CMK (cell line): ENCODE results near the gene EDN3.
"Not testable (repeated sequence)": the region's sequence is repeated elsewhere in the genome, so short reads cannot be mapped to it uniquely, and the experiment has no call there.

Source experiments
- DNase-seq: peaks from one replicate; pipeline ENCODE4 v3.0.0-alpha.2; 2010; ENCODE audit warnings: low read depth

The EDN3 gene

DNA sequence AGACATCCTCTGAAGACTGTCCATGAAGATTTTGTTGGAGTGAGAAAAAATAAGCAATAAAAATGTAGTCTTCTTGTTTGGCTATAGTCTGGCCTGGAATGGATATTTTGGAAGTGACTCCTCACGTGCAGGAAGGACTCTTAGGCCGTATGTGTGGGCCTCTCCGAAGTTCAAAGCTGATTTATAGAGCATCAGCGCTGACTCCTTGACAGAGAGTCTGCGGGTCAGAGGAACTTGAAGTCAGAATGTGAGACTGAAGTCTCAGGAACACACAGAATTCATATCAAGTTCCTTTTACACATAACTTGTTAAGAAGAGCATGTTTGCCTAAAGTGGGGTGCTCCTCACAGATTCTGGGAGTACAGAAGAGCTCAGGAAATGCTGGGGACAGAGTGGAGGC is 36.1 kb downstream of the EDN3 start:
- no peak for DNase-seq

DNA sequence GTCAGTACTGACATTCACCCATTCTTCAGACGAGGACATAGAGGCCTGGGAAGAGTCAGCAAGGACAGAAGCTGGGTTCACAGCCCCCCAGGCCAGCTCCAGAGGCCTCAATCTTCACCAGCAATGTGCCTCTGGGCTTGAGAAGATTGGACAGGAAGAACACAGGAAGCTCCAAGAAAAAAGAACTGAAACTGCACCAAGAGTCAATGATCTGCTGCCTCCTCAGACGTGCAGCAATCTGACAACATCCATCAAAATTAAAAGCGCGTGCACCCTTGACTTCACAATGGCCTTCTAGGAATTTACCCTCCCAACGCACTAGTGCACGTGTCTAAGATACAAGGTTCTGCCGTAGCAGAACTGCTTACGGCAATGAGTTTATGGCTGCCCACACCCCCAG is 38.0 kb downstream of the EDN3 start:
- DNase-seq = not testable (repeated sequence)

DNA sequence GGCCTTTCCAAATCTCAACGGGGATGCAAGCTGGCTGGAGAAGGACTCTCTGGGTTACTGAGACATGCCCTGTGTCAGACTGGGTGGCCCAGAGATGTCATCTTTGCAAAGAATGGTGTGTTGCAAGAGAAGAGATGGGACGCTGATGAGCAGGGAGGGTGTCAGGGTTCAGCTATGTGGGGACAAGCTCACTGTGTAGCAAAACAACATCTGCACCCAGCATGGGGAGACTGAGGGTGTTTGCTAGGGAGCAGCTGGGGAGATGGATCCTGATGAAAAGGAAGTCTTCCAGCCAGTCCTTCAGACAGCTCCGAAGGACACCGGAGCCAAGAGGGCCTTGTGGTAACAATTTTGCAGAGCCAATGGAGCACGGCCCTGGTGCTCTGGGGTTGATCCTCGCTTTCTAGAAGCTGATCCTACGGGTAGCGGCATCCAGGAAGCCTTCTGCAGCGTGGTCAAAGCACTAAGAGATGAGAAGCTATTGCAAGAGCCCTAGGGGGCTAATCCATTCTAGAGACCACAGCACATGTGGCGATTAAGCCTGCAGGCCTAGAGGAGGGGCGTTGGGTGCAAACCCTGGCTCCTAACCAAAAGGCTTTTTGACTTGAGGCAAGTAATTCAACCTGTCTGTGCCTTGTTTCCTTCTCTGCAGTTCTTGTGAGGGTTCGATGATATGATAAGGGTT is 39.9 kb downstream of the EDN3 start:
- no peak for DNase-seq

DNA sequence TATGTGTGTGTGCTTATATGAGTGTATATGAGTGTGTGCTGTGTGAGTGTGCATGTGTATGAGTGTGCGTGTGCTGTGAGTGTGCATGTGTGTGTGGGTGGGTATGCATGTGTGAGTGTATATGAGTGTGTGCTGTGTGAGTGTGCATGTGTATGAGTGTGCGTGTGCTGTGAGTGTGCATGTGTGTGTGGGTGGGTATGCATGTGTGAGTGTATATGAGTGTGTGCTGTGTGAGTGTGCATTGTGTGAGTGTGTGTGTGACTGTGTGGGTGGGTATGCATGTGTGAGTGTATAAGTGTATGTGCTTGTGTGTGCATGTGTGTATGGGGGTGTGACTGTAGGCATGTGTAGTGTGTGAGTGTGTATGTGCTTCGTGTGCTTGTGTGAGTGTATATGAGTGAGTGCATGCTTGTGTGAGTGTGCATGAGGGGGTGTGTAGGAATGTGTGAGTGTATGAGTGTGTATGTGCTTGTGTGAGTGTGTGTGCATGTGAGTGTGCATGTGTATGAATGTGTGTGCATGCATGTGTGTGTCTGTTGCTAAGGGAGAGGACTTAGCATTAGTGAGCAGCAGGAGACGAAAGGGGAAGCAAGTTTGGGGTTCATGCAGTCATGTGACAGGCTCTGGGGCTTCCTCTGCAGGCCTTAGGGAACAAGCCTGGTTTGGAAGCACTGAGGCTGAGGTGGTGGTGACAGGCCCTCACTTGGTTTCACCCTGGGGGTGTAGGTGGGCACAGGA is 41.0 kb downstream of the EDN3 start:
- not testable (repeated sequence) for DNase-seq

DNA sequence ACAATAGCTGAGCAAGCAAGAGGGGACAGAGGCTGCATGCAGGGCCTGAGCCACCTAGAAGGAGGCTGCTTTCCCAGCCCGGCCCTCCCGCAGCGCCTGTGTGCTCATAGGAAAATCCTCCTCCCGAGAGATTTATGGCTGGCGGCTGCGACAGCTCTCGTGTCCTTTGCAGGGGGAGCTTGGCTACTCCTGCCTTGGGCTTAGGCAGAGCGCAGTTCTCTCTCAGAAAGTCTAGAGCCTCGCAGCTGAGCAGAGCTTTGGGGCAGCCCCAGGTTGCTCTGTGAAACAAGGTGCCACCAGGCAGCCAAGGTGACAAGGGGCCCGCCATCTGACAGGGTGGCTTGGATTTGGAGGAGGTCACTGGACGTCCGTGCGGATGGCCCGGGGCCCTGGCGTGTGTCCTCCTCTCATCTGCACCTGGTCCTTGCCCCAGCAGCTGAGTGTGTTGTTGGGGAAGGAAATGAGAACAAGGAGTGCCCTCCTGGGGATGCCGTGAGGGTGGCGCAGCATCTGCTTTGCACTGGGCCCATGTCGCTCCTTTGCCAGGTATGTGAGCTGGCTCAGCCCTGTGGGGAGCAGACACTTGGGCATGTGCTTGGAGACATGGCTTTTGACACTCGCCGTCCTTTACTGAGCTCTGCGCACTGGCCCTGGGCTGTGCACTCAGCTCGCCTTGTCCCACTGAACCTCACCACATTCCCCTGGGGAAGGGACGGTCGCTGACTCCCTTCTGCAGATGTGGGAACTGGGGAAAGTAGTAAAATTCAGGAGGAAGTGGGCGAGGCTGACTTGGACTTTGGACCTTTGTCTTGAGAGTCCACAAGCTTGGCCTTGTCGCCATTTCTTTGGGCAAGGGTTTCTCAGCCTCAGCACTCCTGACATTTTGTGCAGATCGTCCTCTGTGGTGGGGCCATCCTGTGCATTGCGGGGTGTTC is 41.9 kb downstream of the EDN3 start:
- no peak for DNase-seq

DNA sequence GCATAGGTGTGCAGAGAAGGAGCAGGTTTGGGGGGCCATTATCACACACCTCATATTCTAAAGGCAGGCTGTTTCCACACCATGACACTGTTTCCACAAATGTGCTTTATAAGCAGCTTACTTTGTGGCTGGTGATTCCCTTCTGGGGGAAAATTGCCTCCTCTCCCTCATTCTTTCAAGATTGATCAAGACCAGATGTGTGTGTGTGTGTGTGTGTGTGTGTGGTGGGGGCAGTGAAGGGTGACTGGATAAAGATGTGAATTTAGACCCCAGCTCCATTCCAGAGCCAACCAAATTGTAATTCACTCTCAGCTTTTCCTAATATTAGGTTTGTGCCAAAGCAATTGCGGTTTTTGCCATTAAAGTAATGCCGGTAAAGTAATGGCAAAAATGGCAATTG is 45.6 kb downstream of the EDN3 start:
- no peak for DNase-seq

DNA sequence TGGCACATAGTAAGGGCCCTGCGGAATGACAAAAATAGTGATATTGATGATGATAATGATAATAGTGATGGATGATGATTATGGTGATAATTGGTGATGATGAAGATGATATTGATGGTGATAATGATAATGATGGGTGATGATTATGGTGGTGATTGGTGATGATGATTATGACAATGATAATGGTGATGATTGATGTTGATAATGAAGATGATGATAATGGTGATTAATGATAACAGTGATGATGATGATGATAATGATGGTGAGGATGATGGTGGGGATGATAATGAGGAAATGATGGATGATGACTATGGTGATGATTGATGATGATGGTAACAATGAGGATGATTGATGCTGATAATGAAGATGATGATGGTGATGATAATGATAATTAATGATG is 48.9 kb downstream of the EDN3 start:
- no peak for DNase-seq

DNA sequence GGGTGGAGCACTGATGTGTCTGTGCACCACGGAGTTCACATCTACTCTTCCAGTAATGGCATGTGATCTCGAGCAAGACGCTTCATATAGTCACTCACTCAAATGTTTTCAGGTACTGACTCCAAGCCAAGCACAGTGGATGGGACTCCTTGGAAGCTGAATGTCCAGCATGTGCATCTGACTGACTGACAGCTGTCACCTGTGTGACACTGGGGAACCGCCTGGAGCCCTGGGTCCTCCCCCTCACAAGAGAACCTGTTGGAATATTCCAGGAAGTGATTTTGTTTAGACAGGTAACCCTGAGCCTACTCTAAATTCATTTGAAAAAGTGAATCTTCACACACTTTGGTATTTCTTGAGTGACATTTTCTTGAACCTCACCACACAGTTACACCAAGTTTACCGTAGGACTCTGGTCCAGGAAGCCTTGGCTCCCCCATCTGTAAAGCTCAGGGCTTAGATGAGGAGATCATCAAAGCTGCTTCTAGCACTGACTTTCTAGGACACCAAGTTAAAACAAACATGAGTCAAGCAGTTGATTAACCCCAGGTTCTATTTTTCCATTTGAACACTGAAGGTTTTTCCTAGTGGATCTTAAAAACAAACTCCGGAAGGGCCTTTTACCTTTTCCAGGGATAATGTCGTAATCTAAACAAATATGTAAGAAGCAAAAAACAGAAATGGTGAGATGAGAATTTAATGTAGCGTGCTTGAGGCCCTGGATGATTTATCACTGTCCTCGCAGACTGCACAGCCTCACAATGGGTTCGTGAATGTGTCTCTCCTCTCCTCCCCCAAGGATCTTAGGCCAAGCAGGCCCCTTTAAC is 50.1 kb downstream of the EDN3 start:
- DNase-seq = no peak

DNA sequence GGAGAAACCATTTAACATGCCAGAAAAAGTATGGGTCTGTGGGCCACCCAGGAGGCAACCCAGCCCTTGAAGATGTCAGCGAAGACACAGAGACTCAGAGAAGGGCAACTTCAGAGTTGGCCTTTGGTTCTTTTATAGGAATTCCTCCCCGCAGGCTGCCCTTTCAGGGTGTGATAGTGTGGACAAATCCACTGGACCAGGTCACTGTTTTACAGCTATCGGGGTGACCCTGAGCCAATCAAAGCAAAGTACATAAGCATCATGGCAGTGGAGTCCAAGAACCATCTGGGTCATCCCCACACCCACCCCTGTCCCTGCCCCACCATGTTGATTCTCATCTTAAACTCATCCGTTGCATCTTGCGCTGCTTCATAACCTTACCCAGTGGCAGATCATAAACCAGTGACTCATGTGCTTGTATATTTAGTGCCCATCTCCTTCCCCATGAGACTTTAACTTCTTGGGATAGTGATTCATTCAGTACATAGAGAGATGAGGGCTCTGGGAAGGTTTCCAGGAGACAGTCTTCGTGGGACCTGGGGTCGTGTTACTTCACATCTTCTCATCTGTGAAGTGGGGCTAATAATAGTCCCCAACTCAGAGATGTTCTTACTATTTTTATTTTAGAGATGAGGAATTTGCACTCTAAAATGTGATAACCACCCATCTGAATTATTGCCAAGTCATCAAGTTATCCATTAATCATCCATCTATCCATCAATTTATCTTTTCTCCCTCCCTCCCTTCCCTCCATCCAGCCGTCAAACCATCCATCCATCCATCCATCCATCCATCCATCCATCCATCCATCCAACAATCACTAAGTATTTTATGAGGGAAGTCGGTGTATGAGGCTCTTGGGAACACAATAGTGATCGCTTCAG is 51.0 kb downstream of the EDN3 start:
- DNase-seq = no peak

DNA sequence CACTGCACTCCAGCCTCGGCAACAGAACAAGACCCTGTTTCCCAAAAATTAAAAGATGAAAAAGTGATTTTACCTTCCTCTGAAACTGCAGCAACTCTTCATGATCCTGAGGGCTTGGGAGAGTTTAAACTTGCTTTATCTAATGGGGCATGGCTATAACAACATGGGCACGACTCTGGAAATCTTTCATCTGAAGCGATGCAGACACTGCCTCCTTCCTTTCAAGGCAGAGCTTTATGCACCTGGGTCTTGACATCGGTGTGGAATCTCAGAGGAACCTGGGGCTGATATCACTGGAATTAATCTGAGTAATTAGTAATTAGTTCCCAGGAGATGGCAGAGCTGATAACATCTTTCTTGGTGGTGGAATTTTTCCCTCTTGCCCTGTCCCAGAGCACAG is 52.1 kb downstream of the EDN3 start:
- DNase-seq = no peak

DNA sequence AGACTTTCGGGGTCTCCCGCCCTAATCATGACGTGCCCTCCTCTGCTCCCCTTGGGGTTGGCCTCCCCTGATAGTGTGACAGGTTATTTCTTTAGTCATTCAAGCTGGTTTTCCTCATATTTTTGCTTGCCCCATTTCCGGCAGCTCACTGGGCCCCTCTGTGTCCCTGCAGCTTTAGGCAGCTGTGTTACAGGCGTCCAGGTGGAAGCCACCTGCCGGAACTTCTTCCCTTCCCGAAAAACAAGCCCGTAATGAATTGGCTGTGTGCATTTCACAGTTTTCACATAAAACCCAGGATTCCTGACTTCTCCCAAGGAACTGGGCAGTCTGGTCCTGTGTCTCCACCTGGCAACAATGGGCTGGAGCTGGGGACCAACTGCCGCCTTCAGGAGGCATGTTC is 52.6 kb downstream of the EDN3 start:
- DNase-seq = no peak

DNA sequence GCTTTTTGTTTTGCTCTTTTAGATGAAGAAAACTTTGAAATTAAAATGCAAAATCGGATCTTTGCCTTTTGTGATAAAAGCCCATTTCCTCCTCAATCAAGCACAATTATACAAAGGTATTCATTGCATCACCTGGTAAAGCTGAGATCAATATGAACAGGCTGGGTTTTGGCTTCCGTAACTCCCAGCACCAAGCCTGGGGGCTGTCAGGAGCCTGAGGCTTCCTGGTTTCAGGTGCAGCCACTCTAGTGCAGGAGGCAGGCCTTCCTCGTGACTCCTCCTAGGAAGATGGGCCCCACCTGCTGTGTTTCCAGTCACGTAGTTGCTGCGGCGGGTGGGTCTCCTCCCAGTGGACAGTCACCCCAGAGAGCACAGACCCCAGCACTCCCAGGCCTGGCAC is 54.0 kb downstream of the EDN3 start:
- no peak for DNase-seq

DNA sequence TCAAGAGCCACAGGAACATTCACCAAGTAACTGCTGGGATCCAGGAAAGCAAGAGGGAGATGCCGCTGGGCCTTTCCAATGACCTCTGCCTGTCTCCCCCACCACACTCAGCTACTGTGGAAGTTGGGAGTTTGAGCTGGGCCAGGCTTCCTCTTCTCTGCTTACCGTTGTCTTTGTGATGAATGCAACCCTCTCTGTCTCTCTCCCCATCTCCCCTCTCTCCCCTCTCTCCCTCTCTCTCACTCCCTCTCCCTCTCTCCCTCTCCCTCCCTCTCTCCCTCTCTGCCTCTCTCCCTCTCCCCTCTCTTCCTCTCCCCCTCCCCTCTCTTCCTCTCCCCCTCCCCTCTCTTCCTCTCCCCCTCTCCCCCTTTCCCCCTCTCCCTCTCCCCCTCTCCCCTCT is 54.8 kb downstream of the EDN3 start:
- no peak for DNase-seq

DNA sequence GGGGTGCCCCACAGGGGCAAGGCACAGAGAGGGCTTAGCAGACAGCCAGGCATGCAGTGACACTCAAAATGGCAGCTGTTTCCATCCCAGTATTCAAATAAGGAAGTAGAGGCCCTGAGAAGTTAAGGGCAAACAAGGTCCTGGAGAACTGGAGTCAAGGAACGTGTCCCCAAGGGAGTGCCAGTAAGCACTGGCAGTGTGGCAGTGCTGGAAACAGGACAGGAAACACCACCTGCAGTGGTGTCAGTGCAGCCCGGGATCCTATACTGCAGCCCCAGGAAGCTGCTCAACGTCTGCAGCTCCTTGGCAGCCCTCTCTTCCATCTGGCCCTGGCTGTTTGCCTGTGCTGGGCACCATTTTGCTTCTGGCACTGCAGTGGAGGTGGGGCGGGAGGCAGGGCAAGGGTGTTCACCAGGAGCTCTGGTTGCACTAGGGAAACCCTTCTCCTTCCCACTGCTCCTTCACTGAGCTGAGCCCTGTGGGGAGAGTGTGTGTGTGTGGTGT is 56.3 kb downstream of the EDN3 start:
- no peak for DNase-seq

DNA sequence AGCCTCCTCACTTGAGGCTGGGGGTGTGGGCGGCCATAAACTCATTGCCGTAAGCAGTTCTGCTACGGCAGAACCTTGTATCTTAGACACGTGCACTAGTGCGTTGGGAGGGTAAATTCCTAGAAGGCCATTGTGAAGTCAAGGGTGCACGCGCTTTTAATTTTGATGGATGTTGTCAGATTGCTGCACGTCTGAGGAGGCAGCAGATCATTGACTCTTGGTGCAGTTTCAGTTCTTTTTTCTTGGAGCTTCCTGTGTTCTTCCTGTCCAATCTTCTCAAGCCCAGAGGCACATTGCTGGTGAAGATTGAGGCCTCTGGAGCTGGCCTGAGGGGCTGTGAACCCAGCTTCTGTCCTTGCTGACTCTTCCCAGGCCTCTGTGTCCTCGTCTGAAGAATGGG is 58.4 kb downstream of the EDN3 start:
- not testable (repeated sequence) for DNase-seq

DNA sequence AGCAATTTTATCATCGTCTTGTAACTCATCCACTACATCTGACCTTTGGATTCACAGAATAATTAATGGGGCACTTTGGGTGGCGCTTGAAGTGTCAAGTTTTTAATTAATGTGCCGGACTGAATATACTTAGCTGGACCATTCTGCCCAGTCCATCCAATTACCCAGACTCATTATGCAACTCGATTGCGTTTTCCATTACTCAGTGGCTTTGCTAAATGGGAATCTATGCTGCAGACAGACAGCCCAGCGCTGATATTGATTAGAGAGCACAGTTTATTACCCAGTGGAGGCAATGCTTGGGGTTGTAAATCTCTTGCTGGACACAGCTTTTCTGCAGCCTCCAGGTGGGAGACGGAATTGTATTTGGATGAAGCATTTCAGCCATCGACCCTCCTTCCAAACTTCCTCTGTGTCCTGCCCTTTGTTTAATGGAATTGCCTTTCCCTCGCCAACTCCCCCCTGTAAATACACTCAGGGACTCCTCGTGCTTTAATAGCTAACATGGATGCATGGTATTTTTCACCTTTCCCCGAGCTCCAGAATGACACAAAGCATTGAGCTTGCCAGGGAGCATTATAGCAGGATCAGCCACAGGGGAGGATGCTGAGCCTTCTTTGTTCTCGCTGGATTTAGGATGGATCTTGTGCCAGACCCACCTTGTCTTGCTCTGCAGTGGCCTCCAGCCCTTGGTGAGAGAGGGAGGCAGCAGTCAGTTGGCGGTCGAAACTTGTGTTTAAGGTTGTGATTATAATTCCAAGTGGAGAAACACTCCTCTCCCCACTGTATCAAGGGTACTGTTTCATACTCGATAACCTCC is 59.7 kb downstream of the EDN3 start:
- DNase-seq = no peak

DNA sequence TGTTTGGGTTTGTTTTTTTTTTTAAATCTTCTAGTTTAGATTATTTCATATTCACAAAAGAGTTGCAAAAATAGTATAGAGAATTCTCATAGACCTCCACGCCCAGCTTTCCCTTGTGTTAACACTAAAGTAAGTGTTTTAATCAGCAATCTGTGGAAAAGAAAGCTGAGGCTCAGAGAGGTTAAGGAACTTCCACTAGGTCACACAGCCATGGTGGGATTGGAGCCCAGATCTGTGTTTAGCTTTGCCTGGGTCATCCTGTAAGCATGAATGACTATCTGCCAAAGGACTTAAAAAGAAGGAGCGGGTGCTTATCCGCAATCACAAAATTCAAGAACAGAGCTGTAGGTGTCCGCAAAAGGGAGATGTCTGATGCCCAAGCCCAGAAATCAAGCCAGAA is 60.5 kb downstream of the EDN3 start:
- DNase-seq = no peak

DNA sequence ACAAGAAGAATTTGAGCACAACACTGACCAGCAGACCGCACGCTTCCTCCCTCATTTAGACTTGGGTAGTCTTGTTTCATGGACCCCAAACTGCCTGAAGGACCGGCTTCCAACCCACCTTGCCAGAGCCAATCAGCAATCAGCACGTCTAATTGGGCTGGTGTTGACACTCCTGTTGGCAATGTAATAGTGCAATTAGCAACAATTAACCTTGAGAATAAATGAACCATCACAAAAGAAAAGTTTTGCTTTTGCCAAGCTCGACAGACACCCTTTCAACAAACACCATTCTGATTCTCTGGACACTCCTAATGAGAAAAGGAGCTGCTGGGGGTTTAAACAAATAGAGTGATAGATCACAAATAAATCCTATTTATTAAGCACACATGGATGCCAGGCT is 61.0 kb downstream of the EDN3 start:
- DNase-seq = no peak

DNA sequence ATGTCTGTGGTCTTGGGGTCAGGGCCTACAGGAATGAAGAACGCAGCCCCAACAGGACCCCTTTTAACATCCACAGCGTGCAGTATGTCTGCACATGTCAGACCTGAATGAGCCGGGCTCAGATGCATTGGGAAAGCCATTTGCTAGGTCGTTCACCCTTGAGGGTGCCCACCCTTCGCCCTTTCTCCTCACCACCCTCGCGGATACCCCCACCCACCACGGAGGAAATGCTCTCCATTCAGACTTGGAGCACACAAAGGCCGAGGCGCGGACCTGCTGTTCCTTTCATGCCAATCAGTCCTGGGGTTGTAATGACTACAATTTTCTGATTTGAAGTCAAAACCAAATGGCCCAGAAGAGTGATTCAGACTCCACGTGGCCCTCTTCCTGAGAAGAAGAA is 62.7 kb downstream of the EDN3 start:
- DNase-seq = no peak

DNA sequence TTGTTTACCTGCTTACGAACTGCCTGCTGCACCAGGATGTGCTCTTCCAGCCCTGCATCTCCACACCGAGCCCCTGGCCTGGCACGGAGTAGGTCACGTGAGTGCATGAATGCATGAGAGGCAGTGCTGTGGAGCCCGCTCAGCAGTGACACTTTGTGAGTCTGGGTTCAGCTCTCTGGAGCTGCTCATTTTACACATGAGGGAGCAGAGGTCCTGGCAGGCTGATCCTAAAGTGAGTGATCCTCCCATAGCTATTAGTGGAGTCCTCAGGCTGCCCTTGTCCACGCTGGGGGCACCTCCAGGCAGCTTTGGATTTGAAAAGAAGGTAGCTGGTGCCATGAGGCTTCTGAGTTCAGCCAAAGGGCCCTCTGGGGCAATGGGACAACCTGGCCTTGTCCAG is 64.2 kb downstream of the EDN3 start:
- no peak for DNase-seq
